HG03565 (cell line): ENCODE measurements around the gene HPCAL4.

Experiments used
- ATAC-seq: cut with Tn5 transposase; IDR thresholded peaks from one replicate; pipeline ENCODE4 v1.9.1; 2021; ENCODE audit warnings: mild to moderate bottlenecking, moderate library complexity; ENCODE audit not compliant: unreplicated experiment

The HPCAL4 gene

DNA sequence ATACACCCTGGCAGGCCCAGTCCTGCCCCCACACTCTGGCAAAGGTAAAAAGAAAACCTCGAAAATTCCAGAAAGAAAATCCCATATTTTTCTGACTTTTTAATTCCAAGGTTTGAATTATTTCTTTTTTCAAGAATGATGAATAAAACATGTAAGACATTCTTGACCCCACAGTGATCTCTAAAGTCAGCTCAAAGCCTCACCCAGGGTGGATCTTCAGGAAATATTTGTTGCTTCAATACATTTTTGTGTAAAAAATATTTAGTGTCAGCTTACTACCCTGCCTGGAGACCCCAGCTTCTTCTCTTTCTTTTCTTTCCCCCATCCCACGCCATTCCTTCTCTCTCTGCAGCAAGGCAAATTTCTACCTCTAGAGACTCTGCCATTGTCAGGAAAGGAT, 12.3 kb downstream of the HPCAL4 start:
- no peak for ATAC-seq

DNA sequence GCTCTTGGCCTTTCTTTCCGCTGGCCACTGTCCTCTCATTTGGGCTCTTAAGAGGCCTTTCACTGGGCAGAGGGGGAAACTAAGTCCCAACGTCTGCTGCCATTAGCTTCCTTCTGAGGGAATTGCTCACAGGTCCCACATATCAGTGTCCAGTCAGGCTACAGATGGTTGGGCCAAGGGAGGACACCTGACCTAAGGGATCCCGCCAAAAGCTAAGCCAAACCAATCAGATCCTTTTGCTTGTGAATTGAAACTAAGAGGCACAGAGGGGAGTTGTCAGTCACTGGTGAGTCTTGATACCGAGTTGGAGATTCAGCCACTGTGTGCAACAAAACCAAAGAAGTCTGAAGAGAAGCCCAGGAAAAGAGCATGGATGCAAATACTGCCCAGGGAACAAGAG, 13.6 kb downstream of the HPCAL4 start:
- ATAC-seq, result no peak

DNA sequence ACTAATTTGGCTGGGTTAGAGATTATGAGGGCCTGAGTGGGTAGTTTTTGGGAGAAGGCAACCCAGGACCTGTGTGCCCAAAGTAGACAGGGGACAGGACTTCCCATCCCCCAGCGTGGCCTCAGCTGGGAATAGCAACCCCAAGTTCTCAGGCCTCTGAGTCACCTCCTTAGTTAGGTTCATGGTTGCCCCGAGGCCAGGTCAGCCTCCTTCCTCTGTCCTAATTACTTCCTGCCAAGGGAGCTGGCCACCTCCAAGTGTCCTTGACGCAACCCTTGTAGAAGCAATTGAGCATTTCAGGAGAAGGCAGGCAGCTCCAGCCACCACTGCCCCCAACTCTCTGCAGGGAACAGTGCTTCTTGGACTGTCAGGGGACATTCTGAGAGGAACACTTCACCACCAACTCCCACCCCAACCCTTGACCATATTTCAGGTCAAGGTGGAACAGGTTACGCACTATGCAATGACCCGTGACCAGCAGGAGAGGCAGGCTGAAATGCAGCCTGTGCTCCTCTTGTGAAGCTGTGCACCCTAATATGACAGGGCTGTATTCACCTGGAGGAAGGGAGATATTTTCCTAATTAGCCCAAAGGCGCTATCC, 14.2 kb downstream of the HPCAL4 start:
- ATAC-seq, result no peak

DNA sequence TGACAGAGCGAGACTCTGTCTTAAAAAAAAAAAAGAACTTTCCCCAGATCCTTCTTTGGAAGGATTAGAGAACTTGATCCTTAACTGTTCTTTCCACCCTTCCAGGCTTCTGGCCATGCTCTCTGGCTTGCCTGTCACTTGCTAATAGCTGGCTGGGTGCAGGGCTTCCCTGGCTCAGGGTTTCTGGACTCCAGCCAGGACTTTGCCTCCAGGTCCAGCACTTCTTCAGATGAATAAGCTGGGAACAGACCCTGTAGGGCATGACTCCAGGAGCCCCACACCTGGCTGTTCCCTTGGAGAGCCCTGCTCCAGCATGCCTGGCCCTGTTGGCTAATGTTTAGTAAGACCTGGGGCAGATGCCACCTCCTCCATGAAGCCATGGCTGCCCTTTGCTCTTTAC, 16.0 kb downstream of the HPCAL4 start:
- no peak for ATAC-seq

DNA sequence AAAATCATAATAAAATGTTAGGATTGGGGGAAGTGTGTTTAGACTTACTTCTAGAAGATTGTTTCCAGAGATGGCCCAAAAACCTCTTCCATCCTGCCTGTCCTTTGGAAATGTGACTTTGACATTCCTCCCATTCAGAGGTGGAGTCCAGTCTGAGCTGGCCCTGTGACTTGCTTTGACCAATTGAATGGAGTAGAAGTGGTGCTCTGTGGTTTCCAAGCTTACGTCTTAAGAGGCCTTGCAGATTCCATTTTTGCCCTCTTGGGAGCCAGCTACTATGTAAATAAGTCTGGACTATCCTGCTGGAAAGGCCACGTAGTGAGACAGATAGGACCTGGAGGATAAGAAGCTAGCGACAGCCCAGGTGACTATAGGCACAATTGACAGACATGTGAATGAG, 18.0 kb downstream of the HPCAL4 start:
- ATAC-seq, result no peak

DNA sequence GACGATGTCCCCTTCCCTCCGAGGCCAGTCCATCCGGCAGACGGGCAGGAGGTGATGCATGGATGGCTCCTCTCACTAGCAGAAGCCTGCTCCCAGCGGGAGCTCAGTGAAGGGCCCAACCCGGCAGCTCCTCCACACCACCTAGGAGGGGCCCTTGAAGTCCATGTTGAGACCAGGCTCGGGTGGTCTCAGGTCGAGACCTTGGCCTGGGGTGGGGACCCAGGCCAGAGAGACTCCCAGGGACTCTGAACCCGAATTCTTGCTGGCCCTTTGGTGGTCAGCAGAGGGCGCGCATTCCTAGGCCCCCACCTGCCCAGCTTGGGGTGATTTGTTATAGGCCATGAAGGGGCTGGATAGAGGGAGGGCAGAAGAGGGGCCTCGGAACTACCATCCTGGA, 18.7 kb downstream of the HPCAL4 start:
- no peak for ATAC-seq

GRCh38 chr1:39671793-39672550, 19.3 kb downstream of the HPCAL4 start, which contains the start of gene NT5C1A:
NT5C1A (minus strand) TSS chr1:39672107; CDS start chr1:39672038, 69 bp downstream.
- no peak for ATAC-seq

DNA sequence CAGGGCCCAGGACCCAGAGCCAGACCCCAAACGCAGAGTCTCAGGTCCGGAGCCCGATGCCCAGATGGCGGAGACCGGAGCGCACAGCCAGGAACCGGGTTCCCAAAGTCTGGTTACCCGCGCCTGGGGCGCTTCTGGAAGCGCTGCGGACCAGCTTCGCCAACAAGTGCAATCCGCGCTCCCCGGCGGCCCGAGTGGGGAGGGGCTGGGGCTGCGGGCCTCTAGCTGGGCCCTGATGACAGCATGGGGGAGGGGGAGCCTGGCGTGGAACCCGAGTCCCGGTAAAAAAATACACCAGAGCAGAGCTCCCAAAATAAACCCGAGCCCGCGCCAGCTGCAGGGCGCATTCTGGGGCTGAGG, 19.8 kb downstream of the HPCAL4 start:
- ATAC-seq, result no peak

GRCh38 chr1:39670689-39671088, 20.5 kb downstream of the HPCAL4 start:
- ATAC-seq, result no peak

GRCh38 chr1:39668894-39669293, 22.3 kb downstream of the HPCAL4 start:
- no peak for ATAC-seq

GRCh38 chr1:39668111-39668510, 23.1 kb downstream of the HPCAL4 start:
- no peak for ATAC-seq

DNA sequence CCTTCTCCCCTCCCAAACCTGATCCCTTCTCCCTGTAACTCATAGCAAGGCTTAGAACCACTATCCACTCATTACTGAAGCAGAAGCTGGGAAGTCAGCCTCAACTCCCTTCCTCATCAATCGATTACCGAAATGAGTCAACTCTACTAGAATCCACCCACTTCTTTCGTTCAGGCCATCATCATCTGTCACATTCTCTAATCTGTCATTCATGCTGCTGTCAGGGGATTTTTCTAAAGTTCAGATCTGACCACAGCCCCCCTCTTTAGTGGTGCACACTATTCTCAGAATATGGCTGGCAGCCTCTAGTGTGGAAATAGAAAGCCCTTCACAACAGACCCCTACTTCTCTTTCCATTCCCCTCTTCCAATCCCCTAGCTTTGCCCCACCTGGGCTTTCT, 24.5 kb downstream of the HPCAL4 start:
- ATAC-seq, result peak; percentile 79

DNA sequence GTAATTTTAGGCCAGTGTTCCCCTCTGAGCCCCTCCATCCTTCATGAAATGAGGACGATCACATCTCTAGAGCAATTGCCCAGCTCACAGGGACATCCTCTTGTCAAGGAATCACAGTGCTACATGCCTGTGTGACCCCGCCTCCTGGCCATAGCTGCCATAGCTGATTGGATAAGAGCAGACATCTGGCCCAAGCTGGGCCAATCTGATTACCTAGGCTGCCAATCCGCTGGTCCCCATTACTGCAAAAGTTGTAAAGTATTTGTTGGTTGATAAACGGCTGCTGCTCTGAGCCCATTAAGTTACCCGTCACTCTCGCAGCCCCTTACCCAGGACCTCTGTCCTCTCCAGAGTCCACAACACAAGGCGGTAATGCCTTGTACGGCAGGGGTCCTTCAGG, 27.7 kb downstream of the HPCAL4 start:
- no peak for ATAC-seq

DNA sequence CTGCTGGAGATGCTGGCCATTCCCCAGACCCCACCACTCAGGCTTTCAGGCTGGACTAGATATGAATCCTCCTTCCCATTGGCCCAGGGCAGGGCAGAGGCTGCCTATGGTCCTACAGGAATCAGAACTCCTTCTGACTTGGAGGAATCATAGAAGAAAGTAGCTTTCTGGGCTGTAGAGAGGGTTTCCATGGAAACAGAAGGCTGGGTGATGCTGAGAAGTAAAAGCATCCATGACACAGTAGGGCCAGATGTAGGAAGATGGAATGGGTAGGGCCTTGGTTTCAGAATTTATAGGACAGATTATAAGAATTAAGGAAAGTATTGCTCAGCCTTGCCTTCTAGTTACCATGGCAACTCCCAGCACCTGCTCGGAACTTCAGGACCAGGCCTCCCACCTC, 28.4 kb downstream of the HPCAL4 start:
- no peak for ATAC-seq

DNA sequence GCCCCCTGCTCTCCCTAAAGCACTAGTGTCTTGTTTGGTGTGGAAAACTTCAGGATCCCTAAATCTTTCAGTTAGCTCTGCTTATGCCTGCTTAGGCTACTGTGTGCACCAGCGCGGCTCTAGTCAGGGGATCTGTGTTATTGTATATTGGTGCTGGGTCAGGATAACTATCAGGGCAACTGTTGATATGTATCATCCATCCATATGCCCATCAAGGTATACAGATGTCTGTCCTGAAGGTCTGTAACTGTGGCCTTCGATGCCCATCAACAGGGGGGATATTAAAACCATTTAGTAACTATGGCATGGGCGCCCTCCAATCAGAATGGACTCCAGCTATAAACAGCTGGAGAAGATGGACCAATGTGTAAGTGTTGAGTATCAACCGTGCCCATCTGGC, 31.7 kb downstream of the HPCAL4 start:
- no peak for ATAC-seq

- no peak for ATAC-seq
These were observed 32.1 kb downstream of the HPCAL4 start for GRCh38 chr1:39659110-39659509.

GRCh38 chr1:39657923-39658485, 33.2 kb downstream of the HPCAL4 start:
- ATAC-seq, result no peak

DNA sequence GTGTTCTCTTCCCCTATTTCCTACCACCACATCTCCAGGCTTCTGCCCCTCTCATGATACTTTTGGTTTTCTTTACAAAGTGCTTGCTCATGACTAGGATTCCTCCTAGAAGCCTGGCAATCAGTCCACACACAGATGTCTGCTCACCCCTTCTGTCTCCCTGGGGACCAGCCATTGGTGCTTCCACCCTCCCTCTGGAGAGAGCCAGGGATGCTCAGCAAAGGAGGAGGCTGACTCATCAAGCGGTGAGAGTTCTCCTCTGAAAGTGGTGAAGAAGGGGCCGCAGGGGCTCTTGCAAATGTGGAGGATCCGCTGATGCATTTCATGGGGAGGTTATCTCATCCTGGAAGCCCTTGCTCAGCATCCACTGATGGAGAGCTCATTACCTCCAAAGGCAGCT, 33.8 kb downstream of the HPCAL4 start:
- no peak for ATAC-seq

DNA sequence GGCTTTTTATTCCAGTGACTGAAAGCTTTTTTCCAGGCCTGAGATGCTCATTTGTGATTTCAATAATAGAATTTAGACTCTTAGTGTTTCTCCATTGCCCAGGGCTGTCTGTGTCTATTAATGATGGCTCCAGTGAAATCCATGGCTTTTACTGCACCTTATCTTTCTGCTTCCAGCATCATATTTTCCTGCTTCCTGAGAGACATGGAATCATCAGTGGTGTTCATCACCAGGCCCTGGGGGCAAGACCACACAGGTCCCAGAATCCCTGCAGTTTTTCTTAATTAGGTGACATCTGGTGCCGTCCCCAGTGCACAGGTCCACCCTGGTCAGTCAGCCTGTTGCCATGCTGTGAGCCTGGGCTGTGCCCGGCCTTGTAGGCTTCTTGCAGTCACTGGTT, 34.8 kb downstream of the HPCAL4 start:
- no peak for ATAC-seq

DNA sequence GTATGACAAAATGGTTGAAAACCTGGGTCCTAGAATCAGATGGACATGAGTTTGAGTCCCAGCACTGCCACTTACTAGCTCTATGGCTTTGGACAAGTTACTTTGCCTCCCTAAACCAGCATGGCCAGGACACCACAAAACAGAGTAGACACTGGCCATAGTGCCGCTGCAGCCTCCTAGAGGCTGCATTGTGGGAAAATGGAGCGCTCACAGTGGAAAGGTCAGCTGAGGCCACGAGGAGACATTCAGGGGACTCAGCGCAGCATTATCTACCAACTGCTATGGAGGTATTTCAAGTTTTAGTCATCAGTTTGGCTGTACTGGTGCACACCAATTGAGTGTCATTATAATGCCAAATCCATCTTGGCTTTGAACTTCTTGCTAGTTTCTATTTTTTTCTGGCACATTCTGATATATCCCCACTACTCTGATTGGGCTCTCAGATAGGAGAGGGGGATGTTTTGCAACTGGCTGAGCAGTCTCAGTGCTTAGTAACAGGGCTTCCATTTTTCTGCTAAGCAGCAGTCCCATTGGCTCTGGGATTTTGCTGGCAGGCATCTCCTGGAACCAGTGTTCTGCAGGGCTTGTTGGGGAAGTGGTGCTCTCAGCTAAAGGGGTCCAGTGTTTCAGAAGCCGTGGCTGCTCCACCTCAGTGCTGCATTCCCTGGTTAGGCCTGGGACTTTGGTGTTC, 35.5 kb downstream of the HPCAL4 start:
- ATAC-seq, result no peak

GRCh38 chr1:39654291-39654690, 36.9 kb downstream of the HPCAL4 start:
- no peak for ATAC-seq

- peak; percentile 49 for ATAC-seq
These were observed 37.6 kb downstream of the HPCAL4 start for GRCh38 chr1:39653546-39654031.
